Neuron (in vitro differentiated cells): ENCODE data around the gene HMX1.

ENCODE experiments used
- H2AFZ ChIP-seq: one replicate; pipeline ENCODE4 v1.6.1; 2013; ENCODE audit warnings: low read depth, mild to moderate bottlenecking, inconsistent platforms, low read length, moderate library complexity
- H3K27me3 ChIP-seq: one replicate; pipeline ENCODE4 v1.6.1; 2013; ENCODE audit warnings: low read length; ENCODE audit not compliant: insufficient read depth
- H3K36me3 ChIP-seq: one replicate; pipeline ENCODE4 v1.6.1; 2013; ENCODE audit warnings: low read length; ENCODE audit not compliant: insufficient read depth
- H3K4me1 ChIP-seq: one replicate; pipeline ENCODE4 v1.6.1; 2013; ENCODE audit warnings: low read length; ENCODE audit not compliant: insufficient read depth
- H3K4me3 ChIP-seq: 2 replicates; pipeline ENCODE4 v1.5.1; 2013; ENCODE audit warnings: mild to moderate bottlenecking, low read length, moderate library complexity
- H3K9me3 ChIP-seq: one replicate; pipeline ENCODE4 v1.6.1; 2013; ENCODE audit warnings: low read length

The HMX1 gene

DNA sequence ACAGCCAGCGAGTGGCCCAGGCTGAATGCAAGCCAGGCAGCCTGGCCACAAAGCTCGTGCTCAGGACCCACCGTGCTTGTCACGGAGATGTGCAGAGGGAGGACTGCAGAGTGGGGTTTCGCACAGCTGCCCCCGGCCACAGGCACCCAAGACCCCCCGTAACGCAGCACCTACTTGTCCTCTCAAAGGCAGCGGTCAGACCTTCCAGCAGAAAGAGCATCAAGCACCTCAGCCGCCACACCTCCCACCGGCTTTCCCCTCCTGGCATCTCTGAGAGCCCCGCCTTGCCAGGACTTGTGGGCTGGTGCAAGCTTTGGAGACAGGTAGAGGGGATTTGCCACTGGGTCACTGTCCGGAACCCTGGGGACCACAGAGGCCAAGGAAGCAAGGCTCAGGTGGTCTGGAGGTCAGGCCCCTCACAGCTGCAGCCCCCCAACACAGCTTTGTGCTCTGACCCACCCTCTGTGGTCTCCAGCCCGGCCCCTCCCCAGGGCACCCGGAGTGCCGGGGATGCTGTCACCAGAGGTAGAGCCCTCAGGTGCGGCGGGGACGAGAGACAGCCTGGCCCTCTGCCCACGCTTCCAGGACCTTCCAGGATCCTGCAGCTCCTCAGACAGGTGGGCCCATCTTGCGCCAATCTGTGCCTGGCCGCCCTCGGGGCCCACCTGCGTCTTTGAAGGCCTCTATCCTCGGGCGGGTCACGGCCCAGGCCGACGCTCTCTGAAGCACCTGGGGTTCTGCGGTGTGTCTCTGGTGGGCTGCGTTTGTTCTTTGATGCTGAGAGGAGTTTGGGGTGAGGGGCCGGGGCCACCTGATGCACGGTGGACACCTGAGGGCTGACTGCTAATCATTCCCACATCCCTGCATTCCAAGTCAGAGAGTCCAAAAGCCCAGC, 34.4 kb upstream of the HMX1 start:
- Histone ChIP-seq H2AFZ (no peak overlapping the region), H3K4me1 (no peaks in the 10 kb centered on the region), H3K27me3 (peaks cover 35% of the 10 kb centered on the region), H3K36me3 (no peaks in the 10 kb centered on the region), H3K4me3 (no peak overlapping the region), H3K9me3 (peaks cover 2% of the 10 kb centered on the region)

DNA sequence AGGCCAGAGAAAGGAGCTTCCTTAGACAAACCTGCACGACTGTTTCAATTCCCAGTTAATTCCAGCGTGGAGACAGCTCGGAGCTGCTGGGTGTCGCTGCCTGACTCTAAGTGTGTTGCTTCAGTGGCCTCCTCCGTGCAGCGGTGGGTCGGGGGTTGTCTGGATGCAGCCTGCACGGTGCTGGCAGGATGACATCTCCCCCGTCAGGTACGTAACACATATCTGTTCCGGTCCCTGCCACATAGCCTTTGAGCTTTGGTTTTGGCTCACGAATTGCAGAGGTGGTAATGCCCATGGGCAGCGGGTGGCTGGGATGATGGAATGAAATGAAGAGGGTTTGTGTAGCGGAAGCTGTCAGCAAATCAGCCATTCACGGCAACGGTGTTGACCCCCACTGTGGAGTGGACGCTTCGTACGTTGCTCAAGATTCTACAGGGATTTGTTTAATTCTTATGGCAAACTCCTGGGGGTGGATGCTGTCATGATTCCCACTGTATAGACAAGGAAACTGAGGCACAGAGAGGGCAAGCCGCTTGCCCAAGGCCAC, 33.7 kb upstream of the HMX1 start:
- Histone ChIP-seq H3K4me3 (no peak overlapping the region), H2AFZ (no peak overlapping the region), H3K4me1 (no peaks in the 10 kb centered on the region), H3K36me3 (no peaks in the 10 kb centered on the region), H3K9me3 (peaks cover 2% of the 10 kb centered on the region), H3K27me3 (peaks cover 29% of the 10 kb centered on the region)

DNA sequence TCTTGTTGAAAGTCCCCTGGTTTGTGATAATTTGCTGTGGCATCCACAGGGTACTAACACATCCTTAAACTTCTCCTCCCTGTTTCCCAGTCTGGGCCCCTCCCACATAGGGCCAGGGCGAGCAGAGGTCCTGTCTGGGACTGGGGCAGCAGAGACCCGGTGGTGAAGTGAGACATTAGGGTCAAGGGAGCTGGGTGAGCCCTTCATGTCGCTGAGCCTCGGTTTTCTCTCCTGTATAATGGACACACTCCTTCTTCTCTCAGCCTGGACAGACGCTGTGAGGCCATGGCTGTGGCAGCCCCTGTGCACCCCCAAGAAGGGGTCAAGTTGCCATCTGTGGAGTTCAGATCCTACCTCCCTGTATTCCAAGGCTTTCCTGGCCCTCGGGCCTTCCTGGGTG, 33.0 kb upstream of the HMX1 start:
- no peak overlapping the region for H2AFZ ChIP-seq
- no peaks in the 10 kb centered on the region for H3K36me3 ChIP-seq
- no peak overlapping the region for H3K4me3 ChIP-seq
- H3K4me1 ChIP-seq, result no peaks in the 10 kb centered on the region
- H3K27me3 ChIP-seq, result peaks cover 31% of the 10 kb centered on the region
- peaks cover 2% of the 10 kb centered on the region for H3K9me3 ChIP-seq

DNA sequence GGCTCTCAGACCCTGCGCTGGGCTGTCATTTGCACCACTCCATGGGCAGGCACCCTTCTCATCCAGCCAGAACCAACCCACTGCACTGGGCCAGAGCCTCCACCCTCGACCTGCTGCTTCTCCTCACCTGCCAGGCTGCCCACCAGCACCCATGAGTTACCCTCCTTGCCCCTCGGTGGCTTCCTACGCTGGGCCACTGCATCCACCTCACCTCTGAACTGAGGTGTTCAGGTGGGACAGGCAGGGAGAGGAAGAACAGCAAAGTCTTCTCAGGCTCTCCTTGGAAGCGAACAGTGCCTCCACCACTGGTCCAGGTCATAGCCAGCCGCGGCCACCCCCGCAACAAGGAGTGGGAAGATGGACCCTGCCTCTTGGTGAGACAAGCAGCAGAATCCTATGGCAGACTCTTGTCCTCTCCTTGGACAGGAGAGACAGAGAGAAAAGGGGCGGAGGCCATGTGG, 32.4 kb upstream of the HMX1 start:
- no peaks in the 10 kb centered on the region for H3K4me1 ChIP-seq
- no peaks in the 10 kb centered on the region for H3K36me3 ChIP-seq
- H3K27me3 ChIP-seq, result peaks cover 32% of the 10 kb centered on the region
- H2AFZ ChIP-seq, result no peak overlapping the region
- H3K9me3 ChIP-seq, result peaks cover 2% of the 10 kb centered on the region
- no peak overlapping the region for H3K4me3 ChIP-seq

DNA sequence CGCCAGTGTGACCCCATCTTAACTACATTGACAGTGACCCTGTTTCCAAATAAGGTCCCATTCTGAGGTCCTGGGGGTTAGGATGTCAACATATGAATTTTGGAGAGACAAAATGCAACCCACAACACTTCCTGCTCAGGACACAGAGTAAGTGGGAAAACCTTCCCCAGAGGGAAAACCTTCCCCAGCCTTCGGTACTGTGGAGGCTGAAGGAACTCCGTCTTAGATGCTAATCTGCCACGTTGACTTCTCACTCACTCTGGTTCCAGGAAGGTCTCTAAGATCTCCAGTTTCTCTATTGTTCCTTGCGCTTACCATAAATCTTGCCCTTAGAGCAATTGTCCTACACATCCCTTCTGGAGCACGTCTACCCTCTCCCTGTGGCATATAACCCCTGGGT, 29.7 kb upstream of the HMX1 start:
- no peaks in the 10 kb centered on the region for H3K4me1 ChIP-seq
- H2AFZ ChIP-seq, result no peak overlapping the region
- peaks cover 2% of the 10 kb centered on the region for H3K9me3 ChIP-seq
- H3K36me3 ChIP-seq, result no peaks in the 10 kb centered on the region
- H3K4me3 ChIP-seq, result no peak overlapping the region
- H3K27me3 ChIP-seq, result peaks cover 12% of the 10 kb centered on the region

DNA sequence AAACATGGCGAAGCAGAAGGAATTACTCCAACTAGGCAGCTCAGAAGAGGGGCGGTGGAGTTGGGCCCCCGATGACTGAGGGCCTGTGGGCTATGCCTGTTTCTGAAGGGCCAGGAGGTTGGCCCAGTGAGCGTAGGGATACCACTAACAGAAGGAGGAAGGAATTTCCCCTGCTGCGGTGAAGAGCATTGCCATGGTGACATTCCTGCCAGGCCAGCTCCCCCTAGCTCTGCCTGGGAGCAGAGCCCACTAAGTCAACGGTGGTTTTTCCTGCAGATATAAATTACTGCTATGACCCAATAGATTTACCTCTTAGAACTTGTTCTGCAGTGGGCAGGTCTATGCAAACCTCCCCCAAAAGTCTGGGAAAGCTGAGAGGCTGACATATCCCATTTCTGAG, 28.9 kb upstream of the HMX1 start:
- Histone ChIP-seq H3K4me1 (no peaks in the 10 kb centered on the region), H2AFZ (no peak overlapping the region), H3K27me3 (peaks cover 18% of the 10 kb centered on the region)

DNA sequence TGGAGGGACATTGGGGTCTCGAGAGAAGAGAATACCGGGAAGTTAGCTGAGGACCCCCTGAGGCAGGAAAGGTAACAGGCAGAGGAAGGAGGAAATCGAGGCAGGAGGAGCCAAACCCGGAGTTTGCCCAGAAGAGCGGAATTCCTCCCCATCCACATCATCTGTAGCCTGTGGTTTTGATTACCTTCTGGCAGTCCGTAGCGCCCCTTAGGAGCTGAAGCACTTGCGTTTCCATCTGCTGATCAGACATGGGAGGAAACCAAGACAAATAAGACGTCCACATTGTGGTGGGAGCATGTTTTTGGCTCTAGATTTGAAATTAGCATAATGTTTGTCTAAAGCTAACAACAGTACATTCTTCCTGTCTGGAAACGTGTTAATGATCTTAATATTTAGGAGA, 26.8 kb upstream of the HMX1 start:
- Histone ChIP-seq H3K36me3 (no peaks in the 10 kb centered on the region), H3K27me3 (peaks cover 33% of the 10 kb centered on the region), H2AFZ (no peak overlapping the region), H3K4me3 (no peak overlapping the region), H3K4me1 (no peaks in the 10 kb centered on the region), H3K9me3 (peaks cover 2% of the 10 kb centered on the region)

More for the DNA sequence above, 28.9 kb upstream of the HMX1 start:
- Histone ChIP-seq H3K4me3 (no peak overlapping the region), H3K9me3 (peaks cover 2% of the 10 kb centered on the region), H3K36me3 (no peaks in the 10 kb centered on the region)

DNA sequence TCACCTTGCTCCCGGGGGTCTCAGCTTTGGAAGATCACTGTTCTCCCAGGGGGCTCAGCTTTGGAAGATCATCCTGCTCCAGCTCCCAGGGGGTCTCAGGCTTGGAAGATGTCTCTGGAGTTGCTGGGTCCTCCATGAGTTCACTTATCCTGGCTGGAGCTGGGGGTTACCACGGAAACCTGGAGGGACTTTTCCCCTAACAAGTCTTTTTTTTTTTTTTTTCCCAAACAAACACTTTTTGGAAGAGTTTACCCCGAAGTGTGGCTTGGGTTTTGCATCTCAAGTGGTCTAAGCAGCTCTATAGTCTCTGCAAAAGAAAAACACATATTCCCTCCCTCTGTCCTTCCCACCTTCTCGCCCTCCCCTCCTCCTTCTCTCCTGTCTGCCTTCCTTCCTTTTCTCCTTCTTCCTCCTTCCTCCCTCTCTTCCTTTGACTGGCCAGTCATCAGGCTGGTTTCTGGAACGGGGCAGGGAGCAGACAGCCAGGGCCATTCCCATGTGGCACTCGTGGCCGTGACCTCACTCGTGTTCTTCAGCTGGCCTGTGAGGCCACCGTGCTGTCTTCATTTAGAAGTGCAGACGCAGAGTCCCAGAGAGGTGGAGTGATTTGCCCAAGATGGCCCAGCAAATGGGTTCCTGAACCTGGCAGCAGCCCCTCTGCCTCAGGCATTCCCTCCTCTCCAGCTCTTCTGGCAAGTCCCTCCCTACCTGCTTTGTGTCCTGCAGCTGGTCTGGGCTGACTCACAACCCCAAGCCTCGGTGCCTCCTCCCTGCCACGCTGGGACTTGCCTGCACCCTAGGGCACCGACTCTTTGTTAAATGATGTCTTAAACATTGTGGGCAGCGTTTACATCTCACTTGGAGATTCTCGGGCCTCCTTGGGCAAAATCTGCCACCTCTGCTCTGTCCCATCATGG, 25.9 kb upstream of the HMX1 start:
- H3K4me1 ChIP-seq, result no peaks in the 10 kb centered on the region
- H3K36me3 ChIP-seq, result no peaks in the 10 kb centered on the region
- H3K27me3 ChIP-seq, result peaks cover 41% of the 10 kb centered on the region
- H3K9me3 ChIP-seq, result peaks cover 2% of the 10 kb centered on the region
- no peak overlapping the region for H3K4me3 ChIP-seq
- H2AFZ ChIP-seq, result no peak overlapping the region

DNA sequence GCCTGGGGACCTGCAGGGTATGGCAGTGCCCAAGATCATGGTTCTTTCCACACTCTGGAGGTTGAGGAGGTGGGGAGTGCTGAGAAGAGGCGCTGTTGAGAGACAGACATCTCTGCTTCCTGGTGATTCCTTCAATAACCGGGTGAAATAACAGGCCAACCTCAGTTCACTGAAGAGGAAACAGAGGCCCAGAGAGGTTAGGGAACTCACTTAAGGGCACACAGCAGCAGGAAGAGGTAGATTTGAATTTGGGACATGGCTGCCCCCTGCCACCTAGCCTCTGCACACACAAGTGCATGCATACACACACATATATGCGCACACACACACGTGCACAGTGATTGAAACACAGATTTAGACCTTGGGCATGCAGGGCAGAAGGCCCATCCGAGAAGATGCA, 24.9 kb upstream of the HMX1 start:
- Histone ChIP-seq H3K4me3 (no peak overlapping the region), H3K27me3 (peaks cover 49% of the 10 kb centered on the region), H2AFZ (no peak overlapping the region), H3K36me3 (no peaks in the 10 kb centered on the region), H3K4me1 (no peaks in the 10 kb centered on the region), H3K9me3 (peaks cover 2% of the 10 kb centered on the region)

DNA sequence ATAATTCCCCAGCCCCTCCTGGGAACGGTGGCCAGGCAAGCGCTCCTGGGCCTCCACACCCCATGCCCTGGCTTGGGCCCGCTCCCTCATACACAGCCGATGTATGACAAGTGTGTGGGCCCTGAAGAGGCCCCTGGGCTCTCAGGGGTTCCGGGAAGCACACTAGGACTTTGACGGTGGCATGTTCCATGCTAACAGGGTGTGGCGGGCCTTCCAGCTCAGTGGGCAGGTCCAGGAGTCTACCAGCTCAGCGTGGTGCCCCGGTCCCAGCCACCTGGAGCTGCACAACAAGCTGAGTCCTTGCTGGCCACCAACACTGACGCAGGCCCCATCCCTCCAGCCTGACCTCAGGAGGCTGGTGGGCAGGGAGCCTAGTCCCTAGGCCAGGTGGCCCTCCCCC, 24.4 kb upstream of the HMX1 start:
- H3K36me3 ChIP-seq, result no peaks in the 10 kb centered on the region
- H2AFZ ChIP-seq, result no peak overlapping the region
- peaks cover under 1% of the 10 kb centered on the region for H3K9me3 ChIP-seq
- H3K4me3 ChIP-seq, result no peak overlapping the region
- H3K4me1 ChIP-seq, result no peaks in the 10 kb centered on the region
- H3K27me3 ChIP-seq, result peaks cover 53% of the 10 kb centered on the region

DNA sequence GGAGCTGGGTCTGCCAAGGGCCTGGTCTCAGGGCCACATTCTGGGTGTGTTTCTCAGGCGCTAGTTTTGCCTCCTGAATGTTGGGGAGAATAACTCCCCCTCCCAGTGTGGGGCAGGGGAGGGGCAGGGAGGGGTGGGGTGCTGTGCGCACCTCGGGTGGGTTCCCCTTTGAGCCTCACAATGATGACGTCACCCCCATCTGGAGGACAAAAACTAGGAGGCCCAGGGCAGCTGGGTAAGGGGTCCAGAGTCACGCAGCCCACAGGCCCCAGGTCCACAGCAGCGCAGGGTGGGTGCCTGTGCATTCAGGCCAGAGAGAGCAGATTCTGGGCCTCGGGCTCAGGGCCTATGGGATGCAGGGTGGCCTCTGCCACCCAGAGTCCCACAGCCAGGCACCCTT, 23.7 kb upstream of the HMX1 start:
- H3K9me3 ChIP-seq, result no peaks in the 10 kb centered on the region
- H2AFZ ChIP-seq, result no peak overlapping the region
- H3K4me1 ChIP-seq, result no peaks in the 10 kb centered on the region
- H3K4me3 ChIP-seq, result no peak overlapping the region
- no peaks in the 10 kb centered on the region for H3K36me3 ChIP-seq
- peaks cover 61% of the 10 kb centered on the region for H3K27me3 ChIP-seq

DNA sequence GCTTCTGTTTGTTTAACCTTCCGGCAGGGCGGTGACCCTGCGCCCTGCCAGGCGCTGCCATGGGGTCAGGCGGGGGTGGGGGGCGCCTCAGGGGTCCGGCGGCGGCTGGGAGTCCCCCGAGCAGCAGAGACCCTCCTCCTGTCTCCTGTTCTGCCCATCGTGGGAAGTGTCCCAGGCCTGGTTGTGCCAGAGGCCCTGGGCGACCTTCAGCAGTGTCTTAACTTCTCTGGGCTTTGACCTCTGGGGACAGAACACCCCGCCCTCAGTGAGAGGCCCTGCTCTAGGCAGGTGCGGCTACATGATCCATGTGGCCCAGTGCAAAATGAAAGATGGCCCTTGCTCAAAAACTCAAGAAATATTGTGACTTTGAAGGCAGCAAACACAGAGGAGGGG, 22.8 kb upstream of the HMX1 start:
- Histone ChIP-seq H2AFZ (no peak overlapping the region), H3K36me3 (no peaks in the 10 kb centered on the region), H3K27me3 (peaks cover 65% of the 10 kb centered on the region), H3K4me3 (no peak overlapping the region), H3K9me3 (no peaks in the 10 kb centered on the region), H3K4me1 (no peaks in the 10 kb centered on the region)
